Endodermal cell (in vitro differentiated cells): ENCODE measurements around the gene ALKBH5. TPM values are rescaled to one million over a fixed set of nuclear protein-coding genes. Genes with fewer than 3 reads are reported as not detected.

ENCODE experiments used
- DNase-seq: peaks from one replicate; pipeline ENCODE4 v3.0.0-alpha.2; 2017
- H3K27ac ChIP-seq: 2 replicates; pipeline ENCODE4 v1.5.1; 2013; ENCODE audit warnings: mild to moderate bottlenecking, low read depth, low read length, moderate library complexity
- H3K27me3 ChIP-seq: 2 replicates; pipeline ENCODE4 v1.6.1; 2013; ENCODE audit warnings: mild to moderate bottlenecking, low read length, moderate library complexity; ENCODE audit not compliant: insufficient read depth, control insufficient read depth, poor library complexity, severe bottlenecking
- H3K36me3 ChIP-seq: 2 replicates; pipeline ENCODE4 v1.7.0; 2013; ENCODE audit warnings: mild to moderate bottlenecking, low read length, moderate library complexity; ENCODE audit not compliant: control insufficient read depth, insufficient read depth
- H3K4me1 ChIP-seq: one replicate; pipeline ENCODE4 v1.7.0; 2013; ENCODE audit warnings: low read length; ENCODE audit not compliant: control insufficient read depth, insufficient read depth
- H3K4me3 ChIP-seq: 2 replicates; pipeline ENCODE4 v1.5.1; 2013; ENCODE audit warnings: mild to moderate bottlenecking, low read length, moderate library complexity
- H3K9ac ChIP-seq: 2 replicates; pipeline ENCODE4 v1.6.1; 2013; ENCODE audit warnings: mild to moderate bottlenecking, low read length, moderate library complexity; ENCODE audit not compliant: poor library complexity, severe bottlenecking; ENCODE audit errors: extremely low read depth
- H3K9me3 ChIP-seq: 2 replicates; pipeline ENCODE4 v1.6.1; 2013; ENCODE audit warnings: mild to moderate bottlenecking, low read length, moderate library complexity; ENCODE audit not compliant: control insufficient read depth
- H3K27ac Mint-ChIP-seq: 2 replicates; pipeline ENCODE4 v1.8.0; 2020; ENCODE audit warnings: mixed read lengths
- H3K27me3 Mint-ChIP-seq: 2 replicates; pipeline ENCODE4 v1.8.0; 2021; ENCODE audit warnings: mild to moderate bottlenecking, mixed read lengths; ENCODE audit not compliant: insufficient read depth
- H3K36me3 Mint-ChIP-seq: 2 replicates; pipeline ENCODE4 v1.8.0; 2020; ENCODE audit warnings: low read depth, mixed read lengths
- H3K4me1 Mint-ChIP-seq: 2 replicates; pipeline ENCODE4 v1.8.0; 2020; ENCODE audit warnings: mixed read lengths
- H3K4me3 Mint-ChIP-seq: 2 replicates; pipeline ENCODE4 v1.8.0; 2020; ENCODE audit warnings: mild to moderate bottlenecking, moderate library complexity, mixed read lengths
- H3K9me3 Mint-ChIP-seq: 2 replicates; pipeline ENCODE4 v1.8.0; 2020; ENCODE audit warnings: mild to moderate bottlenecking, mixed read lengths
- WGBS, 2 experiments: methylation state at CpG; one replicate each; pipeline versions ENCODE4 v1.1.5 to v1.1.7; 2013; ENCODE audit warnings: missing lambda C conversion rate in 2 of 2, mixed read lengths in 1 of 2; ENCODE audit not compliant: insufficient coverage in 1 of 2, insufficient read length in 1 of 2; 5-methylcytosine and 5-hydroxymethylcytosine counted together
- total RNA-seq, 2 donors: library from RNA; stranded (reverse); fragmentation: NEBNext Ultra II Directional in 1 of 2; extraction: Animal tissue kit (Norgen Biotek cat#: 25700) in 1 of 2; gene quantifications; 2 replicates in 1 of 2; 3 replicates in 1 of 2; pipeline ENCODE4 v1.2.1, GENCODE V29; 2021
- TF ChIP-seq, protein P1 (sequence below): fragments of 200-600 bp; sonication (generic); conservative IDR thresholded peaks from 2 replicates; pipeline ENCODE4 v1.5.0; 2021; ENCODE audit warnings: antibody characterized with exemption, mild to moderate bottlenecking

ALKBH5 gene
- total RNA-seq, 2 donors from 2014 or later, result 64.1 to 80.9 TPM

GRCh38 chr17:18194804-18195203 is 11.2 kb downstream of the ALKBH5 start:
- H3K27me3 ChIP-seq, result no peaks in the 10 kb centered on the region
- H3K36me3 Mint-ChIP-seq, result peaks cover 57% of the 10 kb centered on the region
- H3K4me1 ChIP-seq, result no peaks in the 10 kb centered on the region
- H3K27me3 Mint-ChIP-seq, result no peaks in the 10 kb centered on the region
- DNase-seq, result no peak
- H3K27ac Mint-ChIP-seq, result no peak overlapping the region
- no peaks in the 10 kb centered on the region for H3K4me1 Mint-ChIP-seq
- no peak overlapping the region for H3K27ac ChIP-seq
- no peak overlapping the region for H3K4me3 Mint-ChIP-seq
- H3K9ac ChIP-seq, result no peak overlapping the region
- TF ChIP-seq, protein P1, sequence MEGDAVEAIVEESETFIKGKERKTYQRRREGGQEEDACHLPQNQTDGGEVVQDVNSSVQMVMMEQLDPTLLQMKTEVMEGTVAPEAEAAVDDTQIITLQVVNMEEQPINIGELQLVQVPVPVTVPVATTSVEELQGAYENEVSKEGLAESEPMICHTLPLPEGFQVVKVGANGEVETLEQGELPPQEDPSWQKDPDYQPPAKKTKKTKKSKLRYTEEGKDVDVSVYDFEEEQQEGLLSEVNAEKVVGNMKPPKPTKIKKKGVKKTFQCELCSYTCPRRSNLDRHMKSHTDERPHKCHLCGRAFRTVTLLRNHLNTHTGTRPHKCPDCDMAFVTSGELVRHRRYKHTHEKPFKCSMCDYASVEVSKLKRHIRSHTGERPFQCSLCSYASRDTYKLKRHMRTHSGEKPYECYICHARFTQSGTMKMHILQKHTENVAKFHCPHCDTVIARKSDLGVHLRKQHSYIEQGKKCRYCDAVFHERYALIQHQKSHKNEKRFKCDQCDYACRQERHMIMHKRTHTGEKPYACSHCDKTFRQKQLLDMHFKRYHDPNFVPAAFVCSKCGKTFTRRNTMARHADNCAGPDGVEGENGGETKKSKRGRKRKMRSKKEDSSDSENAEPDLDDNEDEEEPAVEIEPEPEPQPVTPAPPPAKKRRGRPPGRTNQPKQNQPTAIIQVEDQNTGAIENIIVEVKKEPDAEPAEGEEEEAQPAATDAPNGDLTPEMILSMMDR, result no peak
- 95 to 97% methylated on average over 4 of the region's 4 CpGs for WGBS, 2 experiments
- no peaks in the 10 kb centered on the region for H3K9me3 ChIP-seq
- no peak overlapping the region for H3K4me3 ChIP-seq
- H3K36me3 ChIP-seq, result peaks cover 85% of the 10 kb centered on the region
- no peaks in the 10 kb centered on the region for H3K9me3 Mint-ChIP-seq

- no peaks in the 10 kb centered on the region for H3K9me3 ChIP-seq
- Mint-ChIP-seq H3K36me3 (peaks cover 54% of the 10 kb centered on the region), H3K4me3 (no peak overlapping the region), H3K4me1 (no peaks in the 10 kb centered on the region), H3K27me3 (no peaks in the 10 kb centered on the region), H3K9me3 (no peaks in the 10 kb centered on the region), H3K27ac (no peak overlapping the region)
- WGBS, 2 experiments, result 90 to 92% methylated on average over 2 to 5 of the region's 5 CpGs
- H3K27me3 ChIP-seq, result no peaks in the 10 kb centered on the region
- TF ChIP-seq, protein P1, result no peak
- H3K4me3 ChIP-seq, result no peak overlapping the region
- no peaks in the 10 kb centered on the region for H3K4me1 ChIP-seq
- DNase-seq, result no peak
- H3K36me3 ChIP-seq, result peaks cover 83% of the 10 kb centered on the region
- H3K9ac ChIP-seq, result no peak overlapping the region
- no peak overlapping the region for H3K27ac ChIP-seq
Observed at GRCh38 chr17:18195246-18195645, 11.6 kb downstream of the ALKBH5 start.

DNA sequence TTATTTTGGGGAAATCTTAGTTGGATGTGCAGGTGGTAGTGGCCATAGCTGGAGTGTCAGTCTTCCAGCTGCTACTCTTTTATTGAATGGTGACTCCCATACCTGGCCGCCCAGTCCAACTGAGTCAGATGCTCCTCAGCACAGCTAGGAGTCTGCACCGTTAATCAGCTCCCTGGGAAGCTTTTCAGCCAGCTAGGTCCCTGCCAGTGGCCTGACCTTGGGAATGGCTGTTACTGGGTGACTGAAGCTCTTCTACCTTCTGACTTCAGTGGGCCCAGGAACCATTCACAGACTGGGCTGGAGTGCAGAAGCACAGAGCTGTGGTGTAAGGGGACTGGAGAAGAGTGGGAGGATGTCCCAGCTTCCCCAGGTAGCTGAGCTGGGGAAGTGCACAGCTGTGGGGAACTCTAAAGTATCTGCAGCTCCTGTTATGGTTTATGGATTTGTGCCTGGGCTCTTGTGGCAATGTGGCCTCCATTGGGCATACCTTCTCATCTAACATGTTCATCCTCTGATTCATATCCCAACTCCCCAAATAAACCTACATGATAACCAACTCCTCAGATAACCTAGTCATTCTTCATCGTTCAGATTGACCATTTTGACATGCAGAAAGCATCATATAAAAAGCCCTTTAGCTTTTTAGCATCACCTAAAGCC is 14.0 kb downstream of the ALKBH5 start:
- H3K36me3 Mint-ChIP-seq, result peaks cover 48% of the 10 kb centered on the region
- Histone ChIP-seq H3K36me3 (peaks cover 74% of the 10 kb centered on the region), H3K27me3 (no peaks in the 10 kb centered on the region), H3K4me1 (peaks cover 9% of the 10 kb centered on the region), H3K4me3 (no peak overlapping the region), H3K27ac (no peak overlapping the region), H3K9ac (no peak overlapping the region), H3K9me3 (no peaks in the 10 kb centered on the region)
- H3K4me3 Mint-ChIP-seq, result no peak overlapping the region
- peaks cover 13% of the 10 kb centered on the region for H3K4me1 Mint-ChIP-seq
- H3K9me3 Mint-ChIP-seq, result no peaks in the 10 kb centered on the region
- 92 to 100% methylated on average over 3 of the region's 3 CpGs for WGBS, 2 experiments
- DNase-seq, result no peak
- H3K27ac Mint-ChIP-seq, result no peak overlapping the region
- TF ChIP-seq, protein P1, result no peak
- H3K27me3 Mint-ChIP-seq, result no peaks in the 10 kb centered on the region
